ENCODE results near the gene ESRP2. TPM values are rescaled to one million over a fixed set of nuclear protein-coding genes. Genes with fewer than 3 reads are reported as not detected.

ESRP2 gene
- total and polyA plus RNA-seq, 9 of the 15 experiments (the other 6 are each of a cell fraction or from before 2014, with no cell fraction given): 0.05 to 0.15 (median 0.07) TPM; not detected in 6

DNA sequence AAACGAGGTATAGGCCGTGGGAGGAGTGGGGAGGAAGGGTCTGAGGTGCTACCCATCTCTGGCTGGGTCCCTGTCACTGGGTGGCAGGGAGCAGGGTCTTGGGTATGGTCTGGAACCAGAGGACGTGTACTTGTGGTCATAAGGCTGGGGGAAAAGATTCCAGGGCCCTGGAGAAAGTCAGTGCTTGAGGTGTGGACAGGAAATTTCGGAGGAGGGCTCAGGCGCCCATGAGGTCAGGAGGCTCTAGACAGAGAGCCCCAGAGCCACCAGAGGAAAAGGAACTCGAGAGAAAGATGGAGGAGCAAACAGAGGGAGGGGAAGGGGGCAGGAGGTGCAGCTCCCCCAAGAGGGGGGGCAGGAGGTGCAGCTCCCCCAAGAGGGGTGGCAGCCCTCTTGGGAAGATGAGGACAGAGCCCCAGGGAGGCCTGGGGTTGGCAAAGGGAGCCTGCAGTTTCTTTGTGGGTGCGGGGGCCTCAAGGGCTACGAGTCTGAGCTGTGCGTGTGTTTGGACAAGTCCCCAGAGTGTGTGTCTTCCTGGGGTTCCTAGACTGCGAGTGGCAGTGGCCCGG lies 27.7 kb upstream of the ESRP2 start (continued):
- TF ChIP-seq, protein P1, sequence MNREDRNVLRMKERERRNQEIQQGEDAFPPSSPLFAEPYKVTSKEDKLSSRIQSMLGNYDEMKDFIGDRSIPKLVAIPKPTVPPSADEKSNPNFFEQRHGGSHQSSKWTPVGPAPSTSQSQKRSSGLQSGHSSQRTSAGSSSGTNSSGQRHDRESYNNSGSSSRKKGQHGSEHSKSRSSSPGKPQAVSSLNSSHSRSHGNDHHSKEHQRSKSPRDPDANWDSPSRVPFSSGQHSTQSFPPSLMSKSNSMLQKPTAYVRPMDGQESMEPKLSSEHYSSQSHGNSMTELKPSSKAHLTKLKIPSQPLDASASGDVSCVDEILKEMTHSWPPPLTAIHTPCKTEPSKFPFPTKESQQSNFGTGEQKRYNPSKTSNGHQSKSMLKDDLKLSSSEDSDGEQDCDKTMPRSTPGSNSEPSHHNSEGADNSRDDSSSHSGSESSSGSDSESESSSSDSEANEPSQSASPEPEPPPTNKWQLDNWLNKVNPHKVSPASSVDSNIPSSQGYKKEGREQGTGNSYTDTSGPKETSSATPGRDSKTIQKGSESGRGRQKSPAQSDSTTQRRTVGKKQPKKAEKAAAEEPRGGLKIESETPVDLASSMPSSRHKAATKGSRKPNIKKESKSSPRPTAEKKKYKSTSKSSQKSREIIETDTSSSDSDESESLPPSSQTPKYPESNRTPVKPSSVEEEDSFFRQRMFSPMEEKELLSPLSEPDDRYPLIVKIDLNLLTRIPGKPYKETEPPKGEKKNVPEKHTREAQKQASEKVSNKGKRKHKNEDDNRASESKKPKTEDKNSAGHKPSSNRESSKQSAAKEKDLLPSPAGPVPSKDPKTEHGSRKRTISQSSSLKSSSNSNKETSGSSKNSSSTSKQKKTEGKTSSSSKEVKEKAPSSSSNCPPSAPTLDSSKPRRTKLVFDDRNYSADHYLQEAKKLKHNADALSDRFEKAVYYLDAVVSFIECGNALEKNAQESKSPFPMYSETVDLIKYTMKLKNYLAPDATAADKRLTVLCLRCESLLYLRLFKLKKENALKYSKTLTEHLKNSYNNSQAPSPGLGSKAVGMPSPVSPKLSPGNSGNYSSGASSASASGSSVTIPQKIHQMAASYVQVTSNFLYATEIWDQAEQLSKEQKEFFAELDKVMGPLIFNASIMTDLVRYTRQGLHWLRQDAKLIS (CRISPR knock-in tag; IDR thresholded peaks at IDR 0.05): no peak
- TF ChIP-seq NFRKB (IDR thresholded peaks at IDR 0.05; ENCODE audit: low read depth) (peak; percentile 43; the same call in 1 of the 2 replicates), NR2F6 (CRISPR knock-in tag; IDR thresholded peaks at IDR 0.05) (no peak), USF1 (CRISPR knock-in tag; IDR thresholded peaks at IDR 0.05) (0 out of 2 replicates have a peak, but pooled peaks have one; percentile 4), ESRRA (IDR thresholded peaks at IDR 0.05; ENCODE audit: borderline replicate concordance, low read depth) (no peak), ZNF740 (CRISPR knock-in tag; IDR thresholded peaks at IDR 0.05) (peak; percentile 71), ZNF740 (tag; IDR thresholded peaks at IDR 0.05) (peak in 1 of 2 experiments; percentile 62; a peak in 1 of 4 replicates), SRSF1 (IDR thresholded peaks at IDR 0.05; ENCODE audit: low read depth, low read length) (no peak), CEBPG (CRISPR knock-in tag; IDR thresholded peaks at IDR 0.05) (no peak), CEBPG (tag; conservative IDR thresholded peaks at IDR 0.05 in 1 of 2, IDR thresholded peaks at IDR 0.05 in 1 of 2) (no peak), NBN (IDR thresholded peaks at IDR 0.05; ENCODE audit: low read depth) (peak; percentile 59; the same call in 1 of the 2 replicates), HDGF (IDR thresholded peaks at IDR 0.05) (0 out of 2 replicates have a peak, but pooled peaks have one; percentile 40), CREBBP (IDR thresholded peaks at IDR 0.05; ENCODE audit: low read depth, low read length) (no peak), PHF20 (IDR thresholded peaks at IDR 0.05; ENCODE audit: partially characterized antibody) (no peak), TAF7 (tag; IDR thresholded peaks at IDR 0.05) (peak; percentile 55), LARP7 (IDR thresholded peaks at IDR 0.05) (peak; percentile 9; the same call in 1 of the 2 replicates), ZNF79 (CRISPR knock-in tag; IDR thresholded peaks at IDR 0.05; ENCODE audit: low read depth) (no peak), DNMT1 (IDR thresholded peaks at IDR 0.05) (no peak), NR2C1 (IDR thresholded peaks at IDR 0.05) (peak; percentile 23; the same call in 1 of the 2 replicates), NR2C1 (tag; IDR thresholded peaks at IDR 0.05) (0 out of 2 replicates have a peak, but pooled peaks have one; percentile 69), SMARCE1 (IDR thresholded peaks at IDR 0.05) (0 out of 2 replicates have a peak, but pooled peaks have one; percentile 45), ZBTB7A (IDR thresholded peaks at IDR 0.05; ENCODE audit: borderline replicate concordance, control insufficient read depth, low read depth, low read length) (peak; percentile 26; the same call in 1 of the 2 replicates), ZNF143 (CRISPR knock-in tag; IDR thresholded peaks at IDR 0.05) (no peak), JUNB (CRISPR knock-in tag; conservative IDR thresholded peaks at IDR 0.05) (no peak)
- TF ChIP-seq, protein P2, sequence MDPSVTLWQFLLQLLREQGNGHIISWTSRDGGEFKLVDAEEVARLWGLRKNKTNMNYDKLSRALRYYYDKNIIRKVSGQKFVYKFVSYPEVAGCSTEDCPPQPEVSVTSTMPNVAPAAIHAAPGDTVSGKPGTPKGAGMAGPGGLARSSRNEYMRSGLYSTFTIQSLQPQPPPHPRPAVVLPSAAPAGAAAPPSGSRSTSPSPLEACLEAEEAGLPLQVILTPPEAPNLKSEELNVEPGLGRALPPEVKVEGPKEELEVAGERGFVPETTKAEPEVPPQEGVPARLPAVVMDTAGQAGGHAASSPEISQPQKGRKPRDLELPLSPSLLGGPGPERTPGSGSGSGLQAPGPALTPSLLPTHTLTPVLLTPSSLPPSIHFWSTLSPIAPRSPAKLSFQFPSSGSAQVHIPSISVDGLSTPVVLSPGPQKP (CRISPR knock-in tag; IDR thresholded peaks at IDR 0.05): no peak

Data from K562 (cell line).